DND-41 (cell line): Measurements from ENCODE around the gene ITPR1.

Source experiments
- ATAC-seq: fragments of 200-7000 bp; cut with Tn5 transposase; 3 replicates; pipeline ENCODE4 v1.9.1; 2021; ENCODE audit warnings: low read depth; ENCODE audit not compliant: insufficient read depth
- DNase-seq: peaks from one replicate; pipeline ENCODE4 v3.0.0-alpha.2; 2020
- H2AFZ ChIP-seq: 2 replicates; pipeline ENCODE4 v1.6.0; 2012; ENCODE audit warnings: low read depth, low read length
- H3K27ac ChIP-seq: 2 replicates; pipeline ENCODE4 v1.5.1; 2012; ENCODE audit warnings: low read length, inconsistent platforms
- H3K27me3 ChIP-seq: fragments of 200-600 bp; sonication (generic); 2 replicates; pipeline ENCODE4 v1.6.0; 2012; ENCODE audit warnings: low read length, mild to moderate bottlenecking, inconsistent platforms; ENCODE audit not compliant: insufficient read depth, poor library complexity
- H3K36me3 ChIP-seq: 2 replicates; pipeline ENCODE4 v1.5.1; 2012; ENCODE audit warnings: low read length, inconsistent platforms; ENCODE audit not compliant: insufficient read depth
- H3K4me1 ChIP-seq: 2 replicates; pipeline ENCODE4 v1.5.1; 2012; ENCODE audit warnings: mild to moderate bottlenecking, low read length; ENCODE audit not compliant: insufficient read depth
- H3K4me2 ChIP-seq: 2 replicates; pipeline ENCODE4 v1.6.0; 2012; ENCODE audit warnings: mild to moderate bottlenecking, moderate library complexity, low read length, inconsistent platforms; ENCODE audit not compliant: insufficient read depth
- H3K4me3 ChIP-seq, 2 experiments: fragments of 200-600 bp in 1 of 2; shearing (Covaris generic) in 1 of 2; 2 replicates each; pipeline ENCODE4 v1.5.1; 2012 to 2016; ENCODE audit warnings: inconsistent platforms in 2 of 2, low read length in 2 of 2, mild to moderate bottlenecking in 2 of 2, low read depth in 1 of 2, moderate library complexity in 1 of 2
- H3K79me2 ChIP-seq: 2 replicates; pipeline ENCODE4 v1.6.0; 2012; ENCODE audit warnings: low read length, inconsistent platforms; ENCODE audit not compliant: insufficient read depth
- H3K9ac ChIP-seq: 2 replicates; pipeline ENCODE4 v1.6.0; 2012; ENCODE audit warnings: low read depth, mild to moderate bottlenecking, inconsistent platforms, low read length, moderate library complexity
- H3K9me3 ChIP-seq: 2 replicates; pipeline ENCODE4 v1.5.1; 2012; ENCODE audit warnings: low read length, moderate library complexity, mild to moderate bottlenecking, inconsistent platforms; ENCODE audit not compliant: insufficient read depth, severe bottlenecking
- H4K20me1 ChIP-seq: 2 replicates; pipeline ENCODE4 v1.6.0; 2012; ENCODE audit warnings: low read length; ENCODE audit not compliant: insufficient read depth
- EZH2 ChIP-seq: IDR thresholded peaks from 3 replicates; pipeline ENCODE4 v1.6.1; 2012; ENCODE audit warnings: borderline replicate concordance, low read depth, mild to moderate bottlenecking, moderate library complexity, low read length, inconsistent platforms; ENCODE audit not compliant: severe bottlenecking
- TF ChIP-seq, protein P1 (sequence below): IDR thresholded peaks from 2 replicates; pipeline ENCODE4 v1.5.1; 2012; ENCODE audit warnings: borderline replicate concordance, low read length, moderate library complexity, mild to moderate bottlenecking; ENCODE audit not compliant: poor library complexity, severe bottlenecking; ENCODE audit errors: extremely low read depth

ITPR1 gene

DNA sequence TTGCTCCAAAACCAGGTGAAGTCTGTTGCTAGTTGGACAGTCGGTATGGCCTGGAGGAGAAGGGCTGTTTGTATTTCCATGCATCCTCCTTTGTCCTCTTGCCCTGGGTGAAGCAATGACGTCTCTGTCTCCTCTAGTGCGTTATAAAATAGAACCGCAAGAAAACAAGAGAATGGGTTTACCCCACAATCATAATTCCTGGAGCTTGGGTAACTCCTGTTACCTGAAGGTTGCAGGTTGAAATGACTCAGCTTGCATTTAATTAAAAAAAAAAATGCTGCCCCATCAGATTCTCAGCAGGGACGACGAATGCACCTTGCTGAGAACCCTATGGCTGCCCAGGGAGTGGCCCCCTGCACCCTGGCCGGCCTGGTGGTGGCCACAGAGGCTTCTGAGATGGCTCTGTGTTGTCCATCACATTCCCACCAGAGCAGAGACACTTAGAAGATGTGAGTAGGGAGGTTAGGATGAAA is 257.9 kb downstream of the ITPR1 start:
- TF ChIP-seq EZH2 = no peak
- TF ChIP-seq, protein P1, sequence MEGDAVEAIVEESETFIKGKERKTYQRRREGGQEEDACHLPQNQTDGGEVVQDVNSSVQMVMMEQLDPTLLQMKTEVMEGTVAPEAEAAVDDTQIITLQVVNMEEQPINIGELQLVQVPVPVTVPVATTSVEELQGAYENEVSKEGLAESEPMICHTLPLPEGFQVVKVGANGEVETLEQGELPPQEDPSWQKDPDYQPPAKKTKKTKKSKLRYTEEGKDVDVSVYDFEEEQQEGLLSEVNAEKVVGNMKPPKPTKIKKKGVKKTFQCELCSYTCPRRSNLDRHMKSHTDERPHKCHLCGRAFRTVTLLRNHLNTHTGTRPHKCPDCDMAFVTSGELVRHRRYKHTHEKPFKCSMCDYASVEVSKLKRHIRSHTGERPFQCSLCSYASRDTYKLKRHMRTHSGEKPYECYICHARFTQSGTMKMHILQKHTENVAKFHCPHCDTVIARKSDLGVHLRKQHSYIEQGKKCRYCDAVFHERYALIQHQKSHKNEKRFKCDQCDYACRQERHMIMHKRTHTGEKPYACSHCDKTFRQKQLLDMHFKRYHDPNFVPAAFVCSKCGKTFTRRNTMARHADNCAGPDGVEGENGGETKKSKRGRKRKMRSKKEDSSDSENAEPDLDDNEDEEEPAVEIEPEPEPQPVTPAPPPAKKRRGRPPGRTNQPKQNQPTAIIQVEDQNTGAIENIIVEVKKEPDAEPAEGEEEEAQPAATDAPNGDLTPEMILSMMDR = no peak

DNA sequence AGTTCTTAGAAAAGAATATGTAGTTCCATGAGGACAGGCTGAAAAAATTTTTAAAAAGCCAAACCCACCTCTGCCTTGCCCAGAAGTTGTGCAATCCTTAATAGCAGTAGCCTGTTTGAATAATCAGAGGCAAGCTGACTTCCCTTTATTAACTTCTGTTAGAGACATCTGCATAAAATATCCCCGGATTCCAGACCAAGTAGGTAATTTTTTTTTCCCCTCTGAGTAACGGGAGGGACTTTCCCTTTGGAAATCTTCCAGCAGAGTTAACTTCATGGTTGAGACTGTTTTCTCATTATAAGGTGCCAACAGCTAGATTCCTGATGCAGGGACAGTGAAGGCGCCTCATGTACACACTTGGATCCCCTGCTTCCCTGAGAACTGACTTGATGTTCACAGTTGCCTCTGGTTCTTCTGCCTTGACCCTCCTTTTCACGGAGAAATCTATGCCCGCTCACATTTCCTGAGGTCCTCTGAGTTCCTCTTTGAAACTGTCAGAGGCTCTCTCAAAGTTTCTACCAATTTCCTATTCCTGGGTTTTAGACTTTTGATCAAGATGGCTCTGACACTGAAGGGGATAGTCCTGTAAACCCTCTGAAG is 258.5 kb downstream of the ITPR1 start:
- no peaks in the 10 kb centered on the region for H3K79me2 ChIP-seq
- no peak for TF ChIP-seq EZH2
- TF ChIP-seq, protein P1 = no peak
- 0 out of 2 replicates have a peak overlapping the region, but pooled peaks have one; percentile 11 for H3K27ac ChIP-seq
- H4K20me1 ChIP-seq = no peaks in the 10 kb centered on the region
- no peak overlapping the region for H3K9ac ChIP-seq
- H3K4me2 ChIP-seq = no peak overlapping the region
- no peaks in the 10 kb centered on the region for H3K9me3 ChIP-seq
- no peak overlapping the region for H2AFZ ChIP-seq
- DNase-seq (no peak), ATAC-seq (no peak)
- no peaks in the 10 kb centered on the region for H3K36me3 ChIP-seq
- H3K4me1 ChIP-seq = no peaks in the 10 kb centered on the region
- H3K27me3 ChIP-seq = no peaks in the 10 kb centered on the region
- H3K4me3 ChIP-seq = no peak overlapping the region

More for the DNA sequence above, 257.9 kb downstream of the ITPR1 start:
- H3K9ac ChIP-seq = no peak overlapping the region
- DNase-seq = no peak
- no peak for ATAC-seq
- no peaks in the 10 kb centered on the region for H3K36me3 ChIP-seq
- H3K79me2 ChIP-seq = no peaks in the 10 kb centered on the region
- H3K27ac ChIP-seq = no peak overlapping the region
- no peaks in the 10 kb centered on the region for H3K9me3 ChIP-seq
- H3K4me3 ChIP-seq = no peak overlapping the region
- no peak overlapping the region for H2AFZ ChIP-seq
- no peak overlapping the region for H3K4me2 ChIP-seq
- no peaks in the 10 kb centered on the region for H3K4me1 ChIP-seq
- H3K27me3 ChIP-seq = no peaks in the 10 kb centered on the region
- no peaks in the 10 kb centered on the region for H4K20me1 ChIP-seq

DNA sequence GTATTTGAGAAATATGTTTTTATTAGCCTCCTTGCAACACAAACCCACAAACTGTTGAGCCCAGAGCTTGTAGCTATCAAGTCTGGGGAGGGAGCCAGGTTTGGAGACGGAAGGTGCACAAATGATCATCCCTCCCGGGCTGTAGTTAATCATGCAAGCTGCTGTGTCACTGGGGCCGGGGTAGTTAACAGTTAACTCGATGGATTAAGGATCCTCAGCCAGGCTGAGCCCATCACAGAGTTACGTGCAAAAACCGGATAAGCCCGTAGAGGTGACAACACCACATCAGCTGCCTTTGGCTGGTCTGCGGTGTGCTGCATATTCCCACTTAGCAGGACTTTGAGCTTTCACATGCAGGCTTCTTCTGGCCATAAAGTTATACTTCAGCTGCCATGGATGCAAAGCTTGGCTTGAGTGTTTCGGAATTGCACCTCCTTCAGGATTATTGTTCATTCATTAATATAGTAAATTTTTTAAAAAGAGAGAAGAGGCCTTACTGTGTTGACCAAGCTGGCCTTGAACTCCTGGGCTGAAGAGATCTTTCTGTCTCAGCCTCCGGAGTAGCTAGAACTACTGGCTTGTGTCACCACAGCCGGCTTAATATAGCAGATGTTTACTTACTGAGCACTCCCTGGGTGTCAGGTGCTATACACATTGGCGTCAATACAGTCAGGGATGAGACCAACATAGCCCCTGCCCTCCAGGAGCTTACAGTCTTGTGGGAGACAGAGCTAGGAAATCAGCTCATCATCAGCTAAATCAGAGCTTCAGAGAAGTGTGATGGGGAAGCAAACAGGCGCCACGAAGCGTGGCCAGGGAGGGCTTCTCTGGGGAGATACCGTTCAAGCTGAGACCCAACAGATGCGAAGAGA is 259.3 kb downstream of the ITPR1 start:
- no peak overlapping the region for H3K9ac ChIP-seq
- no peaks in the 10 kb centered on the region for H3K4me1 ChIP-seq
- H3K27me3 ChIP-seq = no peaks in the 10 kb centered on the region
- DNase-seq (no peak), ATAC-seq (no peak)
- H3K79me2 ChIP-seq = no peaks in the 10 kb centered on the region
- no peak for TF ChIP-seq EZH2
- TF ChIP-seq, protein P1 = no peak
- no peaks in the 10 kb centered on the region for H3K9me3 ChIP-seq
- no peak overlapping the region for H3K4me3 ChIP-seq
- H3K4me2 ChIP-seq = no peak overlapping the region
- no peak overlapping the region for H3K27ac ChIP-seq
- H2AFZ ChIP-seq = no peak overlapping the region
- H3K36me3 ChIP-seq = no peaks in the 10 kb centered on the region
- H4K20me1 ChIP-seq = no peaks in the 10 kb centered on the region
